Smooth muscle cell (in vitro differentiated cells): ENCODE results near the gene CCDC50. TPM values are rescaled to one million over a fixed set of nuclear protein-coding genes. Genes with fewer than 3 reads are reported as not detected.

Experiments used
- DNase-seq: peaks from one replicate; lab custom pipeline; 2025; ENCODE audit not compliant: unreplicated experiment; lab: John Stamatoyannopoulos, UW
- H2AFZ ChIP-seq: fragments of 200-600 bp; sonication (generic); 2 replicates; pipeline ENCODE4 v1.6.0; 2016; ENCODE audit warnings: antibody characterized with exemption, low read depth, mild to moderate bottlenecking
- H3F3A ChIP-seq: fragments of 200-600 bp; sonication (generic); 2 replicates; pipeline ENCODE4 v1.6.0; 2017; ENCODE audit warnings: antibody characterized with exemption, low read depth
- H3K27ac ChIP-seq: fragments of 200-600 bp; sonication (generic); 2 replicates; pipeline ENCODE4 v1.5.1; 2016; ENCODE audit warnings: low read depth, mild to moderate bottlenecking
- H3K27me3 ChIP-seq: fragments of 200-600 bp; sonication (generic); 2 replicates; pipeline ENCODE4 v1.6.1; 2016; ENCODE audit warnings: low read depth, mild to moderate bottlenecking
- H3K36me3 ChIP-seq: fragments of 200-600 bp; sonication (generic); 2 replicates; pipeline ENCODE4 v1.5.1; 2016; ENCODE audit warnings: low read depth
- H3K4me1 ChIP-seq: fragments of 200-600 bp; sonication (generic); 2 replicates; pipeline ENCODE4 v1.5.1; 2016; ENCODE audit warnings: low read depth
- H3K4me2 ChIP-seq: fragments of 200-600 bp; sonication (generic); 2 replicates; pipeline ENCODE4 v1.6.0; 2016; ENCODE audit warnings: mild to moderate bottlenecking
- H3K4me3 ChIP-seq: fragments of 200-600 bp; sonication (generic); 2 replicates; pipeline ENCODE4 v1.5.1; 2016; ENCODE audit warnings: mild to moderate bottlenecking
- H3K79me2 ChIP-seq: fragments of 200-600 bp; sonication (generic); 2 replicates; pipeline ENCODE4 v1.6.0; 2016; ENCODE audit warnings: low read depth, mild to moderate bottlenecking
- H3K9ac ChIP-seq: fragments of 200-600 bp; sonication (generic); 2 replicates; pipeline ENCODE4 v1.6.0; 2016; ENCODE audit warnings: low read depth
- H3K9me3 ChIP-seq: fragments of 200-600 bp; sonication (generic); replicated peaks from 2 replicates; pipeline ENCODE4 v1.5.1; 2016; ENCODE audit warnings: low read depth
- H4K20me1 ChIP-seq: fragments of 200-600 bp; sonication (generic); 2 replicates; pipeline ENCODE4 v1.6.0; 2016; ENCODE audit warnings: low read depth
- WGBS: methylation state at CpG from one replicate; pipeline ENCODE4 v1.1.7; 2016; ENCODE audit warnings: low lambda C conversion rate; 5-methylcytosine and 5-hydroxymethylcytosine counted together
- polyA plus RNA-seq: library from polyadenylated mRNA; unstranded; fragments of >200 nt; fragmentation: Nextera tagmentation; extraction: Ambion mirVana; gene quantifications from 2 replicates; pipeline ENCODE4 v1.2.1, GENCODE V29; 2016
- total RNA-seq: library from RNA; depleted of rRNA; stranded (reverse); fragments of >200 nt; gene quantifications from 2 replicates; pipeline ENCODE4 v1.2.3, GENCODE V29; 2014
- TF ChIP-seq, protein P1 (sequence below): fragments of 200-600 bp; sonication (generic); IDR thresholded peaks from 2 replicates; pipeline ENCODE4 v1.5.1; 2017; ENCODE audit warnings: borderline replicate concordance, mild to moderate bottlenecking, antibody characterized with exemption; ENCODE audit not compliant: insufficient read depth, poor library complexity, severe bottlenecking

CCDC50 gene
- total and polyA plus RNA-seq, 2 experiments from 2014 or later, result 31.7 to 53.9 TPM

DNA sequence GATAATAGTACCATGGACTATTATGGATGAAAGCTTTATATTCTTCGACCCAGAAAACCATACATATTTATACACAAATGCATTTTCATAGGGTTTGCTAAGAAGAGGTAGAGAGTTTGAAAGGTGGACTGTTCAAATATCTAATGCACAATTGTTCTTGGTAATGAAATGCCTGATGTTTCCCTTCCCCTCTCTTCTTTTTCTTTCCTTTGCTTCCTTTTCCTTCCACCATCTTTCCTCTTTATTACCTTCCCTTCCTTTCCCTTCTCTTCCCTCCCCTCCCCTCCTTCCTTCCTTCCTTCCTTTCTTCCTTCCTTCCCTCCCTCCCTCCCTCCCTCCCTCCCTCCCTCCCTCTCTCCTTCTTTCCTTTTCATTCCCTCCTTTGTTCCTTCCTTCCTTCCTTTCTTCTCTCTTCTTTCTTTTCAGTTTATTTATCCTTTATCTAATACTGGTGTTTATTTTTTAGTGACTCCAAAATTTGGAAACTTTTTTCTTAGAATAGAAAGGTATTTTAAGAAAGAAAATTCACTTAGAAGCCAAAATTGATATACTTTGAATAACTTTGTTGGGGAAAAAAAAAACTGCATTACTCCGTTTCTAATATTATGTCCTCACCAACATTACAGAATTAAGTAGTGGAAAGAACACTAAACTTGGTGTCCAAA, 109.1 kb downstream of the CCDC50 start:
- whole genome bisulfite sequencing, result 90% methylated on average over 2 of the region's 2 CpGs
- H3K4me3 ChIP-seq, result no peak overlapping the region

DNA sequence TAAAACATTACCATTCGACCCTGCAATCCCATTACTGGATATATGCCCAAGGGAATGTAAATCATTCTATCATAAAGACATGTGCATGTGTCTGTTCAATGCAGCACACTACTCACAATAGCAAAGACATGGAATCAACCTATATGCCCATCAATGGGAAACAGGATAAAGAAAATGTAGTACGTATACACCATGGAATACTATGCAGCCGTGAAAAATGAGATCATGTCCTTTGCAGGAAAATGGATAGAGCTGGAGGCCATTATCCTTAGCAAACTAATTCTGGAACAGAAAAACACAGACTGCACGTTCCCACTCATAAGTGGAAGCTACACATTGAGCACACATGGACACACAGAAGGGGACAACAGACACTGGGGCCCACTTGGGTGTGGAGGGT, 111.3 kb downstream of the CCDC50 start:
- Histone ChIP-seq H3K27me3 (no peaks in the 10 kb centered on the region), H3K4me1 (no peaks in the 10 kb centered on the region), H3K4me3 (no peak overlapping the region), H4K20me1 (no peaks in the 10 kb centered on the region), H3K4me2 (no peak overlapping the region), H3K27ac (no peak overlapping the region), H2AFZ (no peak overlapping the region), H3K79me2 (no peaks in the 10 kb centered on the region), H3K9me3 (no peaks in the 10 kb centered on the region), H3K9ac (no peak overlapping the region), H3F3A (no peaks in the 10 kb centered on the region), H3K36me3 (no peaks in the 10 kb centered on the region)
- no peak for DNase-seq
- TF ChIP-seq, protein P1, sequence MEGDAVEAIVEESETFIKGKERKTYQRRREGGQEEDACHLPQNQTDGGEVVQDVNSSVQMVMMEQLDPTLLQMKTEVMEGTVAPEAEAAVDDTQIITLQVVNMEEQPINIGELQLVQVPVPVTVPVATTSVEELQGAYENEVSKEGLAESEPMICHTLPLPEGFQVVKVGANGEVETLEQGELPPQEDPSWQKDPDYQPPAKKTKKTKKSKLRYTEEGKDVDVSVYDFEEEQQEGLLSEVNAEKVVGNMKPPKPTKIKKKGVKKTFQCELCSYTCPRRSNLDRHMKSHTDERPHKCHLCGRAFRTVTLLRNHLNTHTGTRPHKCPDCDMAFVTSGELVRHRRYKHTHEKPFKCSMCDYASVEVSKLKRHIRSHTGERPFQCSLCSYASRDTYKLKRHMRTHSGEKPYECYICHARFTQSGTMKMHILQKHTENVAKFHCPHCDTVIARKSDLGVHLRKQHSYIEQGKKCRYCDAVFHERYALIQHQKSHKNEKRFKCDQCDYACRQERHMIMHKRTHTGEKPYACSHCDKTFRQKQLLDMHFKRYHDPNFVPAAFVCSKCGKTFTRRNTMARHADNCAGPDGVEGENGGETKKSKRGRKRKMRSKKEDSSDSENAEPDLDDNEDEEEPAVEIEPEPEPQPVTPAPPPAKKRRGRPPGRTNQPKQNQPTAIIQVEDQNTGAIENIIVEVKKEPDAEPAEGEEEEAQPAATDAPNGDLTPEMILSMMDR, result no peak
- WGBS, result 88% methylated on average over 4 of the region's 4 CpGs

More for the DNA sequence above, 109.1 kb downstream of the CCDC50 start:
- DNase-seq, result no peak
- Histone ChIP-seq H3K9me3 (no peaks in the 10 kb centered on the region), H3K9ac (no peak overlapping the region), H3F3A (no peaks in the 10 kb centered on the region), H3K27ac (no peak overlapping the region), H2AFZ (no peak overlapping the region), H3K4me2 (no peak overlapping the region), H3K4me1 (no peaks in the 10 kb centered on the region), H3K36me3 (no peaks in the 10 kb centered on the region), H4K20me1 (no peaks in the 10 kb centered on the region), H3K27me3 (no peaks in the 10 kb centered on the region), H3K79me2 (no peaks in the 10 kb centered on the region)
- TF ChIP-seq, protein P1, result no peak

DNA sequence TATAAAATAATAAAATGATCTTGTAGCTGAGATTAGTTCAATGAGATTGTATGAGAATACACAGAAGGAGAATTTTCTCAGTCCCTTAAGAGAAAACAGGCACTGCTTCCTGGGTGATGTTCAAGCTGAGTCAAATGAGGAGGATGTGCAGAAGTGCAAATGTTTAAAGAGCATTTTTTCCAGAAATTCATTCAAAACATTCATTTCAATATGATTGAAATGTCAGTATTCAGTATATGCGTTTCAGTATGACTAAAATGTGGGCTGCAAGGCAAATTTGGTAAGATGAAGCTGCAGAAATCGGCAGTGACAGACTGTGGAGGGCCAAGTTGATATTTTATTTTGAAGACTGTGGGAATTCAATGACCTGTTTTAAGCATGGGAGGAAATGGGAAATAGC, 112.5 kb downstream of the CCDC50 start:
- no peaks in the 10 kb centered on the region for H3K27me3 ChIP-seq
- H3K79me2 ChIP-seq, result no peaks in the 10 kb centered on the region
- no peak overlapping the region for H3K27ac ChIP-seq
- H3K4me2 ChIP-seq, result no peak overlapping the region
- H2AFZ ChIP-seq, result no peak overlapping the region
- DNase-seq, result no peak
- WGBS, result 63% methylated on average over 2 of the region's 2 CpGs
- H3K4me1 ChIP-seq, result no peaks in the 10 kb centered on the region
- TF ChIP-seq, protein P1, result no peak
- no peaks in the 10 kb centered on the region for H3F3A ChIP-seq
- H3K4me3 ChIP-seq, result no peak overlapping the region
- H3K36me3 ChIP-seq, result no peaks in the 10 kb centered on the region
- no peaks in the 10 kb centered on the region for H3K9me3 ChIP-seq
- no peak overlapping the region for H3K9ac ChIP-seq
- H4K20me1 ChIP-seq, result no peaks in the 10 kb centered on the region

DNA sequence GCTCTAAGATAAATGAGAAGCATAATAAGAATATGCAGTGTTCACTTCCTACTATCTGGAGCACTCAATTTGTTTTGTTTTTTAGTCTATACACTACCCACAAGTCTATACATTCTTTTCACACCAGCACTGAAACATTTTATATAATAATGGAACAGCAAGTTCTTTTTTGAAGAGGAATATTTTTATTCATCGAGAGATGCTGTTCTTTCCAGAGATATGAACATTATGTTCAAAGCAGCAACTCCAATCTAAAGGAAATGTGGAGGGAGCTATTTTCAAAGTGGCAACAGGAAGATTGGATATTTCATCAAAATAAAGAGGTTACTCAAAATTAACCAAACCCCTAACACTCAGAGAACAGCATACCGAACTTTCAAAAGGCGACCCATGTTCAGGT, 115.4 kb downstream of the CCDC50 start:
- TF ChIP-seq, protein P1, result no peak
- no peaks in the 10 kb centered on the region for H3K27me3 ChIP-seq
- H3K4me3 ChIP-seq, result no peak overlapping the region
- no peak for DNase-seq
- H3F3A ChIP-seq, result no peaks in the 10 kb centered on the region
- no peaks in the 10 kb centered on the region for H3K9me3 ChIP-seq
- no peaks in the 10 kb centered on the region for H4K20me1 ChIP-seq
- H3K4me1 ChIP-seq, result no peaks in the 10 kb centered on the region
- H3K36me3 ChIP-seq, result no peaks in the 10 kb centered on the region
- H2AFZ ChIP-seq, result no peak overlapping the region
- WGBS, result 94% methylated on average over 3 of the region's 3 CpGs
- H3K4me2 ChIP-seq, result no peak overlapping the region
- no peak overlapping the region for H3K27ac ChIP-seq
- H3K79me2 ChIP-seq, result no peaks in the 10 kb centered on the region
- no peak overlapping the region for H3K9ac ChIP-seq
